Astrocyte of the spinal cord (primary cell): ENCODE data around the gene FRAS1.

Source experiments
- DNase-seq: peaks from one replicate; pipeline ENCODE4 v3.0.0; 2011; ENCODE audit warnings: low read depth, low spot score
- H3K4me3 ChIP-seq: 2 replicates; pipeline ENCODE4 v1.5.1; 2011; ENCODE audit warnings: low read depth, mild to moderate bottlenecking, low read length, moderate library complexity
- CTCF ChIP-seq: IDR thresholded peaks from 2 replicates; pipeline ENCODE4 v1.5.1; 2012; ENCODE audit warnings: low read depth, mild to moderate bottlenecking, low read length, inconsistent platforms
- in situ Hi-C: cut with HindIII; loops from 2 replicates; pipeline ENCODE4 v1.10.0; 2017; ENCODE audit warnings: low sequenced_read_pairs

Gene FRAS1

GRCh38 chr4:78022517-78022916 is 34.6 kb upstream of the FRAS1 start:
- TF ChIP-seq CTCF, result no peak
- in situ Hi-C loops, result no loop called here
- no peak overlapping the region for H3K4me3 ChIP-seq
- DNase-seq, result no peak

- H3K4me3 ChIP-seq, result no peak overlapping the region
- in situ Hi-C loops, result no loop called here
- no peak for DNase-seq
- no peak for TF ChIP-seq CTCF
These were observed 33.0 kb upstream of the FRAS1 start for GRCh38 chr4:78024085-78024484.

DNA sequence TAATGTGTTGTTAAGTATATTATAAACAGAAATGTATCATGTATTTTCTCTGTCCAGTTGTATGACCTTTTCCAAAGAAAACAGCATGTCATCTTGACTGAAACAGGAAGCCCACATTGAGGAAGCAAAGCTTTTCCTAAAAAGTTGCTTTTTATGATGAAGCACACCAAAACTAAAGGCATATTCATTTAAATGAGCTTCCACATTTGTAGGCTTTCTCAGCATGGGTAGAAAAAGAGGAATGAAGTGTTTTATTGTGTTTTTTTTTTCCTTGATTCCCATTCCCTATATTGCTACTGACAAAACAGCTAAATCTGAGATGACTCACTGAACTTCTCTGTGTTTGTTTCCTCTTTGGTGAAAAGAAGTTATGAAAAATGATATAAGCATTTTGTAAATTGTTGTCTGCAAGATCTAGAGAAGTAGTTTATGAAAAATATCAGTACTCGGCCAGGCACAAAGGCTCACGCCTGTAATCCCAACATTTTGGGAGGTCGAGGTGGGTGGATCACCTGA is 32.5 kb upstream of the FRAS1 start:
- in situ Hi-C loops, result no loop called here
- no peak for TF ChIP-seq CTCF

DNA sequence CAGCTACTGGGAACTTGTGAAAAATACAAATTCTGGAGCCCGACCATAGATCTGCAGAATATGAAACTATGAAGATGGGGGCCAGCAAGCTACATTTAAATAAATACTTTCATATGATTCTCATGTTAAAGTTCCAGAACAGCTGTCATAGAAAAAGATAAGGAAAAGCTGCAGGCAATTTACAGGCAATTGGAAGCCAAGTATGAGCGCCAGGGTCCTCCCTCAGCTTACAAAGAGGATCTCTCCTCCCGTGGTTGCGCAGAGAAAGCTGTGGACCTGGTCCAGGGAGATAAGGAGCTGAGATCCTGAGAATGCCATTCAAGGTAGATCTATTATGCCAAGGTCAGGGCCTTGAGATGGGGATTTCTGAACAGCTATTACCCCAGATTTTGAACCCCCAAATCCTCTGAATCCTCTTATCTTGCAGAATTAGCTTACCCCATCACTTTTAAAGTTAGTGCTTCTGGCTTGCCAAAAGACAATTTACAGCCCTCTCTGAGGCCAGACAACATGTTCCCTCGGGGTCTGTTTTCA is 25.6 kb upstream of the FRAS1 start:
- no peak for DNase-seq
- TF ChIP-seq CTCF, result no peak
- in situ Hi-C loops, result no loop called here
- no peak overlapping the region for H3K4me3 ChIP-seq

More for the DNA sequence above, 32.5 kb upstream of the FRAS1 start:
- H3K4me3 ChIP-seq, result no peak overlapping the region
- DNase-seq, result no peak

- H3K4me3 ChIP-seq, result no peak overlapping the region
- no peak for DNase-seq
- TF ChIP-seq CTCF, result no peak
- in situ Hi-C loops, result no loop called here
These were observed 24.7 kb upstream of the FRAS1 start for GRCh38 chr4:78032446-78032845.

- in situ Hi-C loops, result no loop called here
- DNase-seq, result no peak
- no peak for TF ChIP-seq CTCF
- H3K4me3 ChIP-seq, result no peak overlapping the region
These were observed 24.2 kb upstream of the FRAS1 start for GRCh38 chr4:78032929-78033328.
